ENCODE results near the gene TIMM44. TPM values are rescaled to one million over a fixed set of nuclear protein-coding genes. Genes with fewer than 3 reads are reported as not detected.

Gene TIMM44
- total RNA-seq, 4 donors from 2014 or later = 59.7 to 102 (median 71.8) TPM

- no peaks in the 10 kb centered on the region for H3K9me3 ChIP-seq
- 91% methylated on average over 15 of the region's 15 CpGs; no CpG with 5 or more reads in 1 of the 2 donors for WGBS, 2 donors (ENCODE audit: low coverage in 1 of 2)
- no peak for TF ChIP-seq POLR2A (IDR thresholded peaks at IDR 0.05)
- no peak for TF ChIP-seq EP300 (IDR thresholded peaks at IDR 0.05; ENCODE audit: low read depth)
- TF ChIP-seq, protein P1, sequence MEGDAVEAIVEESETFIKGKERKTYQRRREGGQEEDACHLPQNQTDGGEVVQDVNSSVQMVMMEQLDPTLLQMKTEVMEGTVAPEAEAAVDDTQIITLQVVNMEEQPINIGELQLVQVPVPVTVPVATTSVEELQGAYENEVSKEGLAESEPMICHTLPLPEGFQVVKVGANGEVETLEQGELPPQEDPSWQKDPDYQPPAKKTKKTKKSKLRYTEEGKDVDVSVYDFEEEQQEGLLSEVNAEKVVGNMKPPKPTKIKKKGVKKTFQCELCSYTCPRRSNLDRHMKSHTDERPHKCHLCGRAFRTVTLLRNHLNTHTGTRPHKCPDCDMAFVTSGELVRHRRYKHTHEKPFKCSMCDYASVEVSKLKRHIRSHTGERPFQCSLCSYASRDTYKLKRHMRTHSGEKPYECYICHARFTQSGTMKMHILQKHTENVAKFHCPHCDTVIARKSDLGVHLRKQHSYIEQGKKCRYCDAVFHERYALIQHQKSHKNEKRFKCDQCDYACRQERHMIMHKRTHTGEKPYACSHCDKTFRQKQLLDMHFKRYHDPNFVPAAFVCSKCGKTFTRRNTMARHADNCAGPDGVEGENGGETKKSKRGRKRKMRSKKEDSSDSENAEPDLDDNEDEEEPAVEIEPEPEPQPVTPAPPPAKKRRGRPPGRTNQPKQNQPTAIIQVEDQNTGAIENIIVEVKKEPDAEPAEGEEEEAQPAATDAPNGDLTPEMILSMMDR (IDR thresholded peaks at IDR 0.05) = no peak
- no peak for TF ChIP-seq POLR2AphosphoS5 (IDR thresholded peaks at IDR 0.05)
- H3K4me1 ChIP-seq = no peaks in the 10 kb centered on the region
- intact Hi-C loops (cut with DNase I; ENCODE audit: low total_unique reads) (no loop called here), in situ Hi-C loops (cut with MboI; ENCODE audit: low pct_ligation_motif_present in 1 of 4, low pct_unique_long_range_greater_than_20kb in 1 of 4, low sequenced_read_pairs in 3 of 4) (no loop called here)
- peaks cover 0 to 30% (median 7%) of the 10 kb centered on the region in 4 donors for H3K36me3 ChIP-seq
- H3K27ac ChIP-seq = no peak overlapping the region
- no peak for DNase-seq
- no peaks in the 10 kb centered on the region for H3K27me3 ChIP-seq
- H3K4me3 ChIP-seq = no peak overlapping the region
Measured at GRCh38 chr19:7977021-7977722, 33.7 kb upstream of the TIMM44 start.

GRCh38 chr19:7976461-7976860, 33.0 kb upstream of the TIMM44 start:
- DNase-seq = no peak
- peaks cover 0 to 30% (median 10%) of the 10 kb centered on the region in 4 donors for H3K36me3 ChIP-seq
- 96 to 100% methylated on average over 2 to 4 of the region's 4 CpGs for WGBS, 2 donors (ENCODE audit: low coverage in 1 of 2)
- no peak overlapping the region for H3K4me3 ChIP-seq
- no peaks in the 10 kb centered on the region for H3K9me3 ChIP-seq
- no peak for TF ChIP-seq POLR2A (IDR thresholded peaks at IDR 0.05)
- TF ChIP-seq, protein P1 (IDR thresholded peaks at IDR 0.05) = no peak
- H3K27ac ChIP-seq = no peak overlapping the region
- no peaks in the 10 kb centered on the region for H3K27me3 ChIP-seq
- intact Hi-C loops (cut with DNase I; ENCODE audit: low total_unique reads) (no loop called here), in situ Hi-C loops (cut with MboI; ENCODE audit: low pct_ligation_motif_present in 1 of 4, low pct_unique_long_range_greater_than_20kb in 1 of 4, low sequenced_read_pairs in 3 of 4) (no loop called here)
- no peaks in the 10 kb centered on the region for H3K4me1 ChIP-seq

DNA sequence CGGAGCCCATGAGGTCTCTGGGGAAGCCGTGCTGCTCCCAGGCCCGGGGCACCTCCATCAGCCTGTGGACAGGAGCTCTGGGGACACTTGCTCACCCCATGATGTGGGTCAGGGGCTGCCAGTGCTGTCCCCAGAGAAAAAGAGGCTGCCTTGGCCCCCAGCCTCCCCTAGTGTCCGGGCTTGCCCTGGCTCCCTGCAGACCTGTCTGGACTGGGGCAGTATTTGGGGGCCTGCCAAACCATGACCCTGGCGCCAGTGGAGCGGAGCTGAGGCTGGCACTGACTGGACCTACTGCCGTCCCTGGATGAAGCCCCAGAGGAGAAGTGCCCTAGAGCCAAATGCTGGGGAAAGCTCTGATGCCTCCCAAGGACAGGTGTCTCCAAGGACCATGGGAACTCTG, 31.6 kb upstream of the TIMM44 start:
- Histone ChIP-seq H3K4me1 (no peaks in the 10 kb centered on the region), H3K36me3 (peaks cover 0 to 18% (median 11%) of the 10 kb centered on the region in 4 donors), H3K9me3 (no peaks in the 10 kb centered on the region), H3K27me3 (no peaks in the 10 kb centered on the region), H3K4me3 (no peak overlapping the region), H3K27ac (no peak overlapping the region)
- DNase-seq = no peak
- in situ Hi-C loops (cut with MboI; ENCODE audit: low pct_ligation_motif_present in 1 of 4, low pct_unique_long_range_greater_than_20kb in 1 of 4, low sequenced_read_pairs in 3 of 4) = no loop called here
- WGBS, 2 donors (ENCODE audit: low coverage in 1 of 2) = 93% methylated on average over 7 of the region's 7 CpGs; no CpG with 5 or more reads in 1 of the 2 donors
- TF ChIP-seq, protein P1 (IDR thresholded peaks at IDR 0.05) = no peak
- TF ChIP-seq EP300 (IDR thresholded peaks at IDR 0.05; ENCODE audit: low read depth) (no peak), POLR2AphosphoS5 (IDR thresholded peaks at IDR 0.05) (no peak), POLR2A (IDR thresholded peaks at IDR 0.05) (no peak)
- intact Hi-C loops (cut with DNase I; ENCODE audit: low total_unique reads) = no loop called here

GRCh38 chr19:7973883-7974282, 30.4 kb upstream of the TIMM44 start:
- H3K36me3 ChIP-seq = peaks cover 0 to 12% (median 6%) of the 10 kb centered on the region in 4 donors
- H3K9me3 ChIP-seq = no peaks in the 10 kb centered on the region
- in situ Hi-C loops (cut with MboI; ENCODE audit: low pct_ligation_motif_present in 1 of 4, low pct_unique_long_range_greater_than_20kb in 1 of 4, low sequenced_read_pairs in 3 of 4) (loop anchor here in 1 of 4 donors (25.0 kb wide), 1 partner anchor 263 kb away; no protein-coding TSS in a partner anchor), intact Hi-C loops (cut with DNase I; ENCODE audit: low total_unique reads) (no loop called here)
- H3K27ac ChIP-seq = no peak overlapping the region
- 98 to 100% methylated on average over 2 to 12 of the region's 12 CpGs for WGBS, 2 donors (ENCODE audit: low coverage in 1 of 2)
- no peaks in the 10 kb centered on the region for H3K27me3 ChIP-seq
- no peak for DNase-seq
- no peaks in the 10 kb centered on the region for H3K4me1 ChIP-seq
- TF ChIP-seq POLR2A (IDR thresholded peaks at IDR 0.05) (no peak), POLR2AphosphoS5 (IDR thresholded peaks at IDR 0.05) (no peak), EP300 (IDR thresholded peaks at IDR 0.05; ENCODE audit: low read depth) (no peak)
- TF ChIP-seq, protein P1 (IDR thresholded peaks at IDR 0.05) = no peak
- H3K4me3 ChIP-seq = no peak overlapping the region
